PC-3 (cell line): ENCODE results near the gene SLC25A6.
"Not testable (repeated sequence)": the region's sequence is repeated elsewhere in the genome, so short reads cannot be mapped to it uniquely, and the experiment has no call there.

ENCODE experiments used
- EZH2 ChIP-seq: fragments of 300-600 bp; sonication (generic); IDR thresholded peaks from one replicate; pipeline ENCODE4 v1.6.1; 2017; ENCODE audit warnings: antibody characterized with exemption, mild to moderate bottlenecking, low read length; ENCODE audit not compliant: unreplicated experiment
- TF ChIP-seq, protein P1 (sequence below): fragments of 300-600 bp; sonication (generic); conservative IDR thresholded peaks from 2 replicates; pipeline ENCODE4 v1.5.1; 2017; ENCODE audit warnings: antibody characterized with exemption, low read depth, mild to moderate bottlenecking, low read length

DNA sequence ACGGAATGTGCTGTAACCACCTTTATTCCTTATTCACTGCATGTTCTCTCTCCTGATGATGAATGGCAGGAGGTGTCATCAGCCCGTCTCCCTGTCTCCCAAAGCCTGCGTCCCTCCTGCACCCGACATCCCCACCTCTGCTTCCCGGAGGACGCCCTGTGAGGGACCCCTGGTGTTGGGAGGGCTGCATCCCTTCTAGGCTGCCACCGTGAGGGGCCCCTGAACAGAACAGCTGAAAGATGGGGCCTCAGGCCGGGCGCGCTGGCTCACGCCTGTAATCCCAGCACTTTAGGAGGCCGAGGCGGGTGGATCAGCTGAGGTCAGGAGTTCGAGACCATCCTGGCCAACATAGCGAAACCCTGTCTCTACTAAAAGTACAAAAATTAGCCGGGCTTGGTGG, 34.4 kb upstream of the SLC25A6 start:
- TF ChIP-seq, protein P1, sequence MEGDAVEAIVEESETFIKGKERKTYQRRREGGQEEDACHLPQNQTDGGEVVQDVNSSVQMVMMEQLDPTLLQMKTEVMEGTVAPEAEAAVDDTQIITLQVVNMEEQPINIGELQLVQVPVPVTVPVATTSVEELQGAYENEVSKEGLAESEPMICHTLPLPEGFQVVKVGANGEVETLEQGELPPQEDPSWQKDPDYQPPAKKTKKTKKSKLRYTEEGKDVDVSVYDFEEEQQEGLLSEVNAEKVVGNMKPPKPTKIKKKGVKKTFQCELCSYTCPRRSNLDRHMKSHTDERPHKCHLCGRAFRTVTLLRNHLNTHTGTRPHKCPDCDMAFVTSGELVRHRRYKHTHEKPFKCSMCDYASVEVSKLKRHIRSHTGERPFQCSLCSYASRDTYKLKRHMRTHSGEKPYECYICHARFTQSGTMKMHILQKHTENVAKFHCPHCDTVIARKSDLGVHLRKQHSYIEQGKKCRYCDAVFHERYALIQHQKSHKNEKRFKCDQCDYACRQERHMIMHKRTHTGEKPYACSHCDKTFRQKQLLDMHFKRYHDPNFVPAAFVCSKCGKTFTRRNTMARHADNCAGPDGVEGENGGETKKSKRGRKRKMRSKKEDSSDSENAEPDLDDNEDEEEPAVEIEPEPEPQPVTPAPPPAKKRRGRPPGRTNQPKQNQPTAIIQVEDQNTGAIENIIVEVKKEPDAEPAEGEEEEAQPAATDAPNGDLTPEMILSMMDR: not testable (repeated sequence)
- TF ChIP-seq EZH2: not testable (repeated sequence)
